COR-L47 (cell line): ENCODE results near the gene SYT7.
"Not testable (repeated sequence)": the region's sequence is repeated elsewhere in the genome, so short reads cannot be mapped to it uniquely, and the experiment has no call there.

Experiments
- DNase-seq: peaks from one replicate; lab custom pipeline; 2025; lab: John Stamatoyannopoulos, UW

The SYT7 gene

GRCh38 chr11:61475433-61475832 lies 105.4 kb downstream of the SYT7 start:
- no peak for DNase-seq

DNA sequence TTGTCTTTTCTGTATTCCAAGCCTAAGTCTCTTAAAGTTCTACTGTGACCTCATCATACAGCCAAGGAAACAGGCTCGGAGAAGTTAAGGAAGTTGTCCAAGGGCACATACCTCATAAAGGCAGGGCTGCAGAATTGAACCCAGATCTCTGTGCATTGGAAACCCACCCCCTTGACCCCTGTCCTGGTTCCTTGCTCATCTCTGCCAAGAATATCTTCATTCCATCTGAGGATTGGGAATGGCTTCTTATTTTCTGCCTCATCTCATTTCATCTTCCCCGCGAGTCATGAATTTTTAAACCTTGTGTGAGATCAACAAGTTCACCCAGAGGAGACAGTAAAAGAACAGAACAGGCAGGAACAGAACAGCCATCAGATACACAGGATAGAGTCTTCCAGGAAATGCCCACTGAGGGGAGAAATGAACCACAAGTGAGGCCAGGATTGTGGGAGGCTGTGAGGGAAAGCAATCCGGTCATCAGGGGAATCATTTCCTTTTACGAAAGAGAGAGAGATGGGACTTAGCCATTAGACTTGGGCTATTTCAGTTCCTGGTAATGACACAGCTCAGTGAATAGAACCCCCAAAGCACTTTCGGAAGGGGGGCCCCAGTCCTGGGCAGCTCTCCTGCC lies 106.7 kb downstream of the SYT7 start:
- DNase-seq: no peak

DNA sequence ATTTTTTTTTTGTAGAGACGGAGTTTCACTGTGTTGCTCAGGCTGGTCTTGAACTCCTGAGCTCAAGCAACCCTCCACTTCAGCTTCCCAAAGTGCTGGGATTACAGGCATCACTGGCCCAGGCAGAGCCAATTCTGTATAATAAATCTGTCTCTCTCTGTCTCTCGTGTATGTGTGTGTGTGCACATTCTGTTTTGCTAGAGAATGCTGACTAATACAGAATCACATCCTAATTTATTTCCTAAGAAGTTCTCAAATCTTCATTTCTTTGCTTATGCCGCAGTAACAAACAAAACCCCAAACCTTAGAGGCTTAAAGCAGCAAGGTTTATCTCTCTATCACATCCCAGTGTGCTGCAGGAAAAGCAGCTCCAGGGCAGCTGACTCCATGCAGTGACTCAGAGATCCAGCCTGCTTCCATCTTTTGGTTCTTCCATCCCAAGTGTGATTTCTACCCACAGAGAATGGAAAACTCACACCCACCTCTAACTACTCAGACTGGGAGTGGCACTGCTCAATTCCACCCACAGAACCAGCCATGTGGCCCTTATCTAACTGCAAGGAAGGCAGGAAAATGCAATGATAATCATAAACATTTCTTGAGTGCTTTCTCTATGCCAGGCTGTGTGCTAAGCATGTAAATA lies 107.4 kb downstream of the SYT7 start:
- DNase-seq: no peak

- no peak for DNase-seq
Measured at GRCh38 chr11:61472868-61473267, 108.0 kb downstream of the SYT7 start.

DNA sequence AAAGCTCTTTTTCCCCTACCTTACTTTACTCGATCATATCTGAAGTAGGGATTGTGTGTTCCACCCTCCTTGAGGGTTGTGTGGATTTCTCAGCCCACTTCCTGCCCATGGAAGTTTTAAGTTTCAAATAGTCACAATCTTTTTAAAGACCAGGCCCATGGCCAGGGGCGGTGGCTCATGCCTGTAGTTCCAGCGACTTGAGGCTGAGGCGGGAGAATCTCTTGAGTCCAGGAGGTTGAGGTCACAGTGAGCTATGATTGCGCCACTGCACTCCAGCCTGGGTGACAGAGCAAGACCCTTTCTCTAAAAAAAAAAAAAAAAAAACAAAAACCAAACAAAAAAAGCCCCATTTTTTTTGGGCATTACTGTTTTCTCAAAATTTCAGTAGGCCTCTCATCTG lies 108.6 kb downstream of the SYT7 start:
- no peak for DNase-seq

DNA sequence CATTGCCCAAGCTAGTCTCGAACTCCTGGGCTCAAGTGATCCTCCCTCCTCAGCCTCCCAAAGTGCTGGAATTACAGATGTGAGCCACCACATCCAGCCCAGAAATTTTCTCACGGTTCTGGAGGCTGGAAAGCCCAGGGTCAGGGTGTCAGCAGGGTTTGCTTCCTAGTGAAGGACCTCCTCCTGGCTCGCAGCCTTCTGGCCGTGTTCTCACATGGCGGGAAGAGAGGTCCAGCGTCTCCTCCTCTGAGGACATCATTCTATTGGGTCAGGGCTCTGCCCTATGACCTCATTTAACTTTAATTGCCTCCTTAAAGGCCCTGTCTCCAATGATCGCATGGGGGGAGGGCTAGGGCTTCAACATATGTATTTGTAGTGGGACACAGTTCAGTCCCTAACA lies 112.9 kb downstream of the SYT7 start:
- no peak for DNase-seq

GRCh38 chr11:61467602-61468001 lies 113.3 kb downstream of the SYT7 start:
- DNase-seq: not testable (repeated sequence)
